Stimulated activated CD8-positive, alpha-beta memory T cell treated with anti-CD3 and anti-CD28 coated beads, Interleukin-12 subunit alpha, Interleukin-12 subunit beta, amount 100 ng/mL, for 24 hours (primary cell): Measurements from ENCODE around the gene ULBP1.
"Not testable (repeated sequence)": the region's sequence is repeated elsewhere in the genome, so short reads cannot be mapped to it uniquely, and the experiment has no call there.

Source experiments
- DNase-seq: peaks from one replicate; pipeline ENCODE4 v3.0.0-alpha.2; 2020; ENCODE audit errors: extremely low read depth

Gene ULBP1

GRCh38 chr6:149933461-149933860 is 30.3 kb upstream of the ULBP1 start:
- DNase-seq, result no peak

- DNase-seq, result no peak
These were observed 29.2 kb upstream of the ULBP1 start for GRCh38 chr6:149934249-149935156.

DNA sequence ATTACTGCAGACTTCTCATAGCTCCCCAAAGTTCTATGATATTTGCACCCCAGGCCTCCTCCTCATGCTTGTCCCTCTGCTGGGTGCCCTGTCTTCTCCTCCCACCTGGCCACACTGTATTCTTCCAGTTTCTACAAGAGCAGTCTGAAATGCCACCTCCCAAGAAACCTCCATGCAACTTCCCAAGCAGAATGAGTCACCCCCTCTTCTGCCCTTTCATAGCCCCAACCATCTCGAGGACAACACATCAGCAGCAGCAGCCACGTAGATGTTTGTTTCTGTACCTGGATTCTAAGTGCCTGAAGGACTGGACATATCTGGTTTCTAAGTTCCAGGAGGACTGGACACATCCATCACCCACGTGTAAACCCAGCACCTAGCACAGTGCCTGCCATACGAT is 28.5 kb upstream of the ULBP1 start:
- no peak for DNase-seq

GRCh38 chr6:149935668-149936067 is 28.1 kb upstream of the ULBP1 start:
- no peak for DNase-seq

DNA sequence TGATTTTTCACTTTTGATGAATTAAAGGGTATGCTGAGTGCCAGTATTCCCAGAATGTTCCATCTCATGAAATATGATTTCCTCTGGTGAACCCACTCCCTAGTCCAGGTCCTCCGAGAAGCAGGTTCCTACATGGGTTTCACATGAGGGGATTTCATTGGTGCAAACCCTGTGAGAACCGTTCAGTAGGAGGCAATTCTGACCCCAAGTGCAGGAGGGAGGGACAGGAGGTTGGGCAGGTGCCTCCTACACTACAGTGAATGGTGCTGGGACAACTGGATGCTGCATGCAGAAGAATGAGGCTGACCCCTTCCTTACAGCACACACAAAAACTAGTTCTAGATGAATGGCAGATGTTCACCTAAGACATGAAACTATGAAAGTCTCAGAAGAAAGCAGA is 27.0 kb upstream of the ULBP1 start:
- no peak for DNase-seq

DNA sequence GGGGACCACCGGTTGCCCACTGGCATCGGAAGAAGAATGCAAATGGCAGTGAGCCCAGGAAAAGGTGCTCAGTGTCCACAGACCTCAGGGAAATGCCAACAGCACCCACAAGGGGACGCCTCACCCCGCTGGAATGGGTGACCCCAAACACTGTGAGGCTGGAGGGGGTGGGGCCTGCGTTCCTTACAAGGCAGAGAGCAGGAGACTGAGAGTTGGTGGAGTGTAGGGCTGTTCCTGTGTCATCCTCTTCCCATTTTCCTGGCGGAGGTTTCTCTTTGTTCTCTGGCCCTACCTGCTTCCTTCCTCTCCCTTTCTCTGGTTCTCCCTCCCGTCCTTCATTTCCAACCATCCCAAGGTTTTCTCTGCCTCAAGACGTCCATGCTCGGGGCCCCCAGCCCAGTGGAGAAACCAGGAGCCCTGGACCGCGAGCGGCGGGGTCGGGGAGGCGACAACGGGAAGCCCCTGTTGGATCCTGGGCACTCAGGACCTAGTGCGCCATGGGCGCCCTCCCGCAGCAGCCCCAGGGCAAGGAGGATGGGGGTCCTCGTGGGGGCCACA is 25.7 kb upstream of the ULBP1 start:
- DNase-seq, result not testable (repeated sequence)

DNA sequence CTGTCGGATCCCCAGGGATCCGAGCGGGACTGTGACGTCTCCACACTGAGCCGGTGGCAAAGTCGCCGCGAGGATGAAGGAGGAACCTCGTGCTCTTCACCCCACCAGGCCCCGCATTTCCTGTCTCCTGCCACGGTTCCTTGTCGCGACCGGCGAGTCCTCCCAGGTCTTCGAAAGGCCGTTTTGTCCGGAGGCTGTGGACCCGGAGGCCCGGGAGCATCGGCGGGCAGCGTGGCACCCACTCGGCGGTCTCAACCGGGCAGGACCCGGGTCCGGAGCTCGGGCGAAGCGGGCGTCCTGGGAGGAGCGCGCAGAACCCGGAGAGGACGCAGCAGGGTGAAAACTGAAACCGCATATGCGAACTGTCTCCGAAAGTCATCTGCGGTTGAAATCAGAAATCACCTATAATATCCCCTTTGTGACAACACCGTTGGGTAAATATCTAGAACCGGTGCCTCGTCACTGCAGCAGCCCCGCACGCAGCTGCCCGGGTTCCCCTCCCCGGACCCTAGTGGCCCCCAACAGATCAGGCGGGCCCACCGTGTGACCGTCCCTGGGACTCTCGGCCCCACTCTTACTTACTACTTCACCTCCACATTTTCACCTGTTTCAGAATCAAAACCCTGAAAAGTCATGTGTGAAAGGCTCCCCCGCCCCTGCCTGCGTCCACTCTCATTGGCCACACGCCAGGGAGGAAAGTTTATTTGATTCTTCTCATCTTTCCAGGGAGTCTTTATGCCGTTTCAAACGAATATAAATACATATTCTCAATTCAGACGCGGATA is 25.0 kb upstream of the ULBP1 start:
- DNase-seq, result no peak

DNA sequence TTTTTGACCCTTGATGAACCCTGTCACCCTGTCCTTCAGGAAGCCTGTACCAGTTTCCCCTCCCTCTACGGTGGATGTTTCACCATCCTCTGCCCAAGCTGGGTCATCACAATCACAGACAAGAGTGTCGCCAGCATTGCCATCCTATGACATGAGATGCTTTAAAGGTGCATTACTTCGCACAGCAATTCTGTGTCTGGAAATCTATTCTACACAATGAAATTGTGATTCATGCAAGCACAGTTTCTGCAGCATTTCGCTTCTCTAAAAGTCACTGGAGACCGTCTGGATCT is 24.4 kb upstream of the ULBP1 start:
- no peak for DNase-seq

DNA sequence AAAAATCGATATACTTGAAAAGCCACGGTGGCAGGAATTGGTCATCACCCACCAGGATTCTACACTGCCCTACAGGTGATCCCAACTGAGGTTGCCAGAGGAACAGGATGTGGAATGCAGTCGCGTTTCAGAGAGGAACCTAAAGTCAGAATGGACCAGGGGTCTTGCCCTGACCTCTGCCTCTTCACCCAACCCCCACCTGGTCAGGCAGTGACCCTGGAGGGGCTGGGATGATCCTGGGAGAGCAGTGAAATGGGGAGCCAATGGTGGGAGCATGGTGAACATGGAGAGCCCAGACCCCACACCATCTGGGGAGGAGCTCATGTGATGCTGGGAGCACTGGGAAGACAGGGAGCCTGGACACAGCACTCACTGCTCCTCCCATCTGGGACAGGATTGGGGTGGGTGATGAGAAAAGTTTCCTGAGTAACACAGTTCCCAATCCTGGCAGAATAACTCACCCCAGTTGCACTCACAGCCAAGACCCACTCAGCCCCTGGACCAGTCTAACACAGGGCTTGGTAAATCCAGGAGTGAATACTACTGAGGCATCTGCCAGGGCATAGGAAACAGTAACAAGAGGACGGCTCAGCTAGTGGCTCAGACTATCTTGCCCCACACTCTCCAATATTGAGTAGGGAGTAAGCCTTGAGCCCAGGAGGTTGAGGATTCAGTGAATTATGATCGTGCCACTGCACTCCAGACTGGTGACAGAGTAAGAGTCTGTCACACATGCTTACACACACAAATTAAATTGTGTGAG is 23.7 kb upstream of the ULBP1 start:
- no peak for DNase-seq

DNA sequence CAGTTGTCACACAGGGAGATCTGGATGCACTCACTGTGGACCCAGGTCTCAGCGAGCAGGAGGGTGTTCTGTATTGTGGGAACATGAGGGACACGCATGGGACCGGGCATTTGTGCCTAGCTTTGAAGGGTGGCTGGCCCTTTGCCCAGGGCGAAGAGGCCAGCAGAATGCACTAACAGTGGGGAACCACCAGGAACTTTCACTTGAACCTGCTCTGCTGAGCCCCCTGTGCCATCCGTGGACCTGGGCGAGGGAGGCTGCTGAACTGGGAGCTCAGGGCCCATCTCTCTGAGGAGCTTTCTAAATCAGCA is 23.1 kb upstream of the ULBP1 start:
- no peak for DNase-seq

DNA sequence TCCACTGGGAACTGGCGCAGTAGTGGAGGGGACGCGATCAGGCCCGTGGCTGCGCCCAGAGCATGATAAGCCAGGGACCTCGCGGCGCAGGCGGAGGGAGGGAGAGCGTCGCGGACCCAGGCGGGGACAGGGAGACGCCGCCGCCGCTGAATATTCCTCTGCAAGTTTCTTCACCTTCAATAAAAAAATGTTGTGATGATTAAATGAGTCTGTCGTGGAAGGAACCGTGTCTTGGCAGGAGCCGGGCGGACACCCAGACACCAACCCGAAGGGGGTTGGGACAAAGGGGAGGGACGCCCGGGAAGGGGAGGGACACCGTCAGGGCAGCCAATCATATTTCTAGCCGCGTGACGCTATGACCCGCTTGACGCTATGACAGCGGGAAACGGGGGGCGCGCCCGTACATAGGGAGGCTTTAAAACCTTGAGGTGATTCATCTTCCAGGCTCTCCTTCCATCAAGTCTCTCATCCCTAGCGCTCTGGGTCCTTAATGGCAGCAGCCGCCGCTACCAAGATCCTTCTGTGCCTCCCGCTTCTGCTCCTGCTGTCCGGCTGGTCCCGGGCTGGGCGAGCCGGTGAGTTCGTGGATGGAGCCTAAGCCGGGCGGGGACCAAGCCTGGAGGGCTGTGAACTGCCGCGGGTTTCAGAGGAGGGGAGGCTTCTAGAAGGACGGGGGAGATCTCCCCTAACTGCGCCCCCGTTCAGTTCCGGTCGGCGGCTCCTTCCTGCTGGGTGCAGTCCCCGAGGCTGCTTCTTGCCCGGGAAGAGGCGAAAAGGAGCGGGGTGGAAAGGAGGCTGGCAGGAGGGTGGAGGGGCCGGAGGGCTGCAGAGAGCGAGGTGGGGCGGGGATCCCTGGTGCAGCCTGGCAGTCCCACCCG is 21.9 kb upstream of the ULBP1 start, which contains the start of gene ULBP2:
TSS of gene ULBP2 (plus strand) at position 432 of the 878 bp plus-strand sequence. CDS start at position 491, 59 bp downstream.
- peak; percentile 72 for DNase-seq

GRCh38 chr6:149942461-149942829 is 21.3 kb upstream of the ULBP1 start:
- DNase-seq, result no peak

DNA sequence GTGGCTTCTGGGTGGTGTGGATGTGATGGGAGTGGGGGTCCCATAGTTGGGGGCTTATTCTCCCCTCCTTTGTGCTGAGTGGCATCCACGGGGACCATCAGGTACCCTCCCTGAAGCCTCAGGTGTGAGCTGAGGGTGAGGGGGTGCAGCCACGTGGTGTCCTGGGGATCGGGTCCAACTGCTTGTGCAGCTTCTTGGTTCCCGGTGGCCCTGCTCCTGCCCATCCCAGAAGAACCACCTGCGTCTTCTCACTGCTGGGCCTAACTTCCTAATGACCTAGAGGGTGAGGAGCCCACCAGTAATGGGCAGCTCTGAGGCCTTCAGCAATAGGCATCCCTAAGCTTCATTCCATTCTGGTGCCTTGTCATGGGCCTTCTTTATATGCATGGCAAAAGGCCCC is 20.4 kb upstream of the ULBP1 start:
- DNase-seq, result not testable (repeated sequence)

DNA sequence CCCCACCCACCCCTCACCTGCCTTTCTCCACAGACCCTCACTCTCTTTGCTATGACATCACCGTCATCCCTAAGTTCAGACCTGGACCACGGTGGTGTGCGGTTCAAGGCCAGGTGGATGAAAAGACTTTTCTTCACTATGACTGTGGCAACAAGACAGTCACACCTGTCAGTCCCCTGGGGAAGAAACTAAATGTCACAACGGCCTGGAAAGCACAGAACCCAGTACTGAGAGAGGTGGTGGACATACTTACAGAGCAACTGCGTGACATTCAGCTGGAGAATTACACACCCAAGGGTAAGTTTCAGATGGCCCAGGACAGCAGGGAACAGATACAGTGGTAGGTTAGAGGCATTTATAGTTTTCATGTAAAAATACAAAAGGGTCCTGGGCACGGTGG is 18.5 kb upstream of the ULBP1 start:
- not testable (repeated sequence) for DNase-seq

DNA sequence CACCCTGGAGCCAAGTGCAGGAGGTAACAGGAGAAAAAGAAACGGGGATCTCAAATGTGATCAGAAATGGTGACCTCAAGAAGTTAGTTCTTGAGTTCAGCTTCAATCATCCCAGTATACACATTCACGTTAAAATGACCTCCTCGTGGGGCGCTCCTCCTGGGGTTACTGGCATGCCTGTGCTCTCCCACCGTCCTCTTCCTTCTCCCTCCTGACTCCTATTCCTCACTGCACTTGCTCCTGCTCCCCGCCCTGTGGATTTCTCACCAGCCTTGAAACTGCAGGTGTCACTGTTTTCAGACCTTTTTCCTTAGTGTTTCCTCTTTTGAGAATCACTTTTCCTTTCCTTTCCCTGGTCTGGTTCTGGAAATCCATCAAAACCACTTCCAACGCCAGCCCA is 17.1 kb upstream of the ULBP1 start:
- DNase-seq, result not testable (repeated sequence)

DNA sequence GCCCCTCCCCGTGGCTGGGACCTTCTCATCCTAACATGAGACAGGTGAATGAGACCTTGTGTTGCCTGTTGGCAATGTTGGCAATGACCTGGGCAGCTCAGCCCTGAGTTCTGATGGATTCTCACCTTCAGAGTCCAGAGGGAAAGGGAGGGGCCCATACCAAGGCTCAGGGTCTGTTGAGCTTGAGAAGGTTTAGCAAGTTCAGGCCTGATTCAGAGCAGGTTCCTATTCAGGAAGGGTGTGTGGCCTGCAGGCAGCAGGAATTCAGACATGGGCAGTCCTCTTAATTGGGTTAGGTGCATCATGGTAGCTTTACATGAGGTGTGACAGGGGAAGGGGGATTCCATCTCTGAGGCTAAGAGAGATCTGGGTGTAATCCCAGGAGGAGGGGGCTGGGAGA is 16.2 kb upstream of the ULBP1 start:
- DNase-seq, result not testable (repeated sequence)

DNA sequence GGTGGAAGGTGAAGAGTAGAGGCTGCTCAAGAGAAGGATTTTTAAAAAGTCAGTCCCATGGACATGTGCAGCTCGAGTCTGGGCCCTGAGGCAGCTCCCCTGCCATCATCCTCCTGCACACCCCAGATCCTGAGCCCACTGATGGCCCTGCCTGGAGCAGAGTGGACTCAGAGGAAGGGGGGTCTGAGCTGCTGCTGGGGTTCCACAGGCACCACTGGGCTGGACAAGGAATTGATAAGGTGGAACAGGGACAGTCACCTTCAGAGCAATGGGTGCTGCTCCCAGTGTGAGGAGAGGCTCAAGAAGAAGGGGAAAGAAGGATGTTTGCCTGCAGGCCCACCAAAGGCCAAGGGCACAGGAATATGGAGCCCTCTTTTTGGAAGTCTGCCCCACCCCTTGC is 15.7 kb upstream of the ULBP1 start:
- no peak for DNase-seq

GRCh38 chr6:149948616-149949015 is 15.1 kb upstream of the ULBP1 start:
- DNase-seq, result no peak

GRCh38 chr6:149950423-149950822 is 13.3 kb upstream of the ULBP1 start:
- no peak for DNase-seq

- DNase-seq, result no peak
These were observed 12.6 kb upstream of the ULBP1 start for GRCh38 chr6:149951096-149951495.

DNA sequence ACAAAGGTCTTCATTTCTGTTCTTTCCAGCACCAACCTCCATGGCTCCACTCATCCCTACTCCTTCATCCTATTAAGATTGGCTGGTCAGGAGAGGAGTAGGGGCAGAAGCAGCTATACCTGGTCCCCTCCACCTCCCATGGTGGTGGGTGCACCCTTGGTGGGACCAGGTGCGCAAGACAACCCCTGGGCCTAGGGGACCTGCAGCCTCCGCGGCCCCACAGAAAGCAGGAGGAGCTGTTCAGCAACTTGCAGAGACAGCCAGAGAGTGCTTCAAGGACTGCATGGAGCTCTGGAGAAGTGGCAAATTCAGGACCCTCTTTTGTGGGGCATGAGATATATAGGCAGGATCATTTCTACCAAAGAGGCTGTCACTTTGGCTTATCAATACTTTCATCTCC is 12.1 kb upstream of the ULBP1 start:
- no peak for DNase-seq
